ENCODE results near the gene ADIRF.

GRCh38 chr10:86944471-86944870 lies 23.8 kb upstream of the ADIRF start:
- TF ChIP-seq ZBTB7A (IDR thresholded peaks at IDR 0.05; ENCODE audit: low read depth): no peak
- no peak for TF ChIP-seq CEBPB (IDR thresholded peaks at IDR 0.05)
- TF ChIP-seq MAX (IDR thresholded peaks at IDR 0.05): no peak
- no peak for TF ChIP-seq USF1 (IDR thresholded peaks at IDR 0.05)

Measured in Ishikawa (cell line).